NCI-H1694 treated with DMSO at 0.1 percent for 48 hours (cell line): Measurements from ENCODE around the gene KIF1A.
A peak's percentile ranks its signal among the peaks of the same experiment; 100 is the strongest.
"Not testable (repeated sequence)": the region's sequence is repeated elsewhere in the genome, so short reads cannot be mapped to it uniquely, and the experiment has no call there.

Experiments
- DNase-seq: peaks from one replicate; lab custom pipeline; 2025; lab: John Stamatoyannopoulos, UW

KIF1A gene

GRCh38 chr2:240703417-240704341 is 116.3 kb downstream of the KIF1A start:
- DNase-seq = no peak

GRCh38 chr2:240702640-240703011 is 117.4 kb downstream of the KIF1A start:
- no peak for DNase-seq

GRCh38 chr2:240701736-240702639 is 118.0 kb downstream of the KIF1A start:
- no peak for DNase-seq

GRCh38 chr2:240701091-240701735 is 118.8 kb downstream of the KIF1A start:
- no peak for DNase-seq

- DNase-seq = not testable (repeated sequence)
Observed at GRCh38 chr2:240700616-240701015, 119.4 kb downstream of the KIF1A start.

- DNase-seq = not testable (repeated sequence)
Observed at GRCh38 chr2:240699835-240700234, 120.2 kb downstream of the KIF1A start.

GRCh38 chr2:240698852-240699561 is 121.0 kb downstream of the KIF1A start:
- DNase-seq = not testable (repeated sequence)

GRCh38 chr2:240696469-240696868 is 123.5 kb downstream of the KIF1A start:
- not testable (repeated sequence) for DNase-seq

GRCh38 chr2:240695593-240695992 is 124.4 kb downstream of the KIF1A start:
- DNase-seq = not testable (repeated sequence)

- not testable (repeated sequence) for DNase-seq
Observed at GRCh38 chr2:240694304-240694703, 125.7 kb downstream of the KIF1A start.

- DNase-seq = not testable (repeated sequence)
Observed at GRCh38 chr2:240692583-240693561, 127.1 kb downstream of the KIF1A start.

- DNase-seq = not testable (repeated sequence)
Observed at GRCh38 chr2:240691631-240692420, 128.2 kb downstream of the KIF1A start, which contains the start of gene AQP12A. Gene AQP12A (plus strand): TSS chr2:240691866. CDS start chr2:240691914, 48 bp downstream.

GRCh38 chr2:240691075-240691427 is 129.0 kb downstream of the KIF1A start:
- not testable (repeated sequence) for DNase-seq

GRCh38 chr2:240690421-240691074 is 129.5 kb downstream of the KIF1A start:
- peak; percentile 64 for DNase-seq

GRCh38 chr2:240689975-240690374 is 130.0 kb downstream of the KIF1A start:
- DNase-seq = no peak

GRCh38 chr2:240688553-240688919 is 131.5 kb downstream of the KIF1A start:
- no peak for DNase-seq

- DNase-seq = no peak
Observed at GRCh38 chr2:240687741-240688552, 132.1 kb downstream of the KIF1A start.
